LNCaP clone FGC (cell line): ENCODE data around the gene VIT.

Source experiments
- DNase-seq: peaks from one replicate; pipeline ENCODE4 v3.0.0-alpha.2; 2011; ENCODE audit warnings: low read depth
- H3K4me3 ChIP-seq: 2 replicates; pipeline ENCODE4 v1.5.1; 2011; ENCODE audit warnings: mild to moderate bottlenecking, low read depth, low read length, control low read depth
- CTCF ChIP-seq: IDR thresholded peaks from 2 replicates; pipeline ENCODE4 v1.5.1; 2012; ENCODE audit warnings: mild to moderate bottlenecking; ENCODE audit not compliant: control insufficient read depth, insufficient read depth; ENCODE audit errors: extremely low read depth

VIT gene

GRCh38 chr2:36701391-36701795 is 4.9 kb downstream of the VIT start:
- no peak for TF ChIP-seq CTCF
- H3K4me3 ChIP-seq: no peak overlapping the region
- no peak for DNase-seq

GRCh38 chr2:36701918-36702317 is 5.4 kb downstream of the VIT start:
- no peak for DNase-seq
- H3K4me3 ChIP-seq: no peak overlapping the region
- TF ChIP-seq CTCF: no peak

DNA sequence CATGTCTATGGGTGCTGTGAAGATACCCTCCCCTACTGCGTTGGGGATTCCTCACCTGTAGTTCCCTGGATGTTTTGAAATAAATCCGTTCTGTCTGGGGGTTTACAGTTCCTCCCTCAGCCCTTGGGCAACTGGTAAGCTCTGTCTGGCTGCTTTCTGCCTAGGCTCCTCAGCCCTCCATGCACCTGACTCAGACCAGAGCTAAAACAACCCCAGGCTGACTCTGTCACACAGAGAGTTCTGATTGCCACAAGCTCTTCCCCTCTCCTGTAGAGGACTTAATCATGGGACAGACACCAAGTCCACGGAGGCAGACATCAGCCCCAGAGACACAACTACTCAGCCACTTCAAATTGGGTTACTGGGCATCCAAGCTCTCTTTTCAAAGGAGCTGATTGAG is 6.3 kb downstream of the VIT start:
- no peak overlapping the region for H3K4me3 ChIP-seq
- no peak for DNase-seq
- no peak for TF ChIP-seq CTCF

- H3K4me3 ChIP-seq: no peak overlapping the region
- TF ChIP-seq CTCF: no peak
- DNase-seq: no peak
Measured at GRCh38 chr2:36704475-36705150, 8.1 kb downstream of the VIT start.

GRCh38 chr2:36705326-36706020 is 9.0 kb downstream of the VIT start:
- H3K4me3 ChIP-seq: no peak overlapping the region
- no peak for TF ChIP-seq CTCF
- DNase-seq: no peak

DNA sequence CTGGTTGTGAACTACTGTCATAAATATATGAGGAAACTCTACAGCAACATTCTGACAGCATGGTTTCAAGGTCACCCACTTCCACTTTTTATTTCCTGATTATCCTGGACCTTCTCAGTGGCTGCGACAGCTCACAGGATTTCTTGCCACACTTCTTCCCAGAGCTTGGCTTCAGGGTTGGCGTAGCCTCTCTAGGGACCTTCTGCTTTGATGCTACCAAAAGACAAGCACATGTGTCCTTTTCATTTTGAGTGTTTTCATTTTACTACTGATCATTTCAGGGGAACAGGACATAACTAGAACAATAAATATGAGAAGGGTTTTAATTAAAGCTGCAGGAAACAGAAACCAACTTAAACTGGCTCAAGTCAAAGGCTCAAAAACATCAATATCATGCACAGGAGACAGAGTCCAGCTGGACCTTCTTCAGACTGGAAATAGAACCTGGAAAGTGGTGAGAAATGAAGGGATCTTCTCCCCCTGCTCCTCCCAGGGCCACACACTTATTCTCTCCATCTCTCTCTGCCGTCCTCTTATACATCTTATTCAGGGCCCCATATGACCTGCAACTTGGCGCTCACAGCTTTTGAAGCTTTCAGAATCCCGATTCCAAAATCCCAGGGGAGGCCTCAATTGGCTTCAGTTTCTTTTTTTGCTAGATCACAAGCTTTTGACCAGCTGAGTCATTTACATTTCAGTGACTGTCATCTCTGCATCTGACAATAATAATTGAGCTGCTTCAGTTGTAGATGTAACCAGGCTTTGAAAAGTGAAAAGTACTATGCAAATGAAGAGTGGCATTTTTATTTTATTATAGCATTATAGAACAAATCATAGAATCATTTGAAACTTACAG is 9.7 kb downstream of the VIT start:
- no peak for DNase-seq
- no peak overlapping the region for H3K4me3 ChIP-seq
- TF ChIP-seq CTCF: no peak
